T-helper 22 cell (primary cell): ENCODE results near the gene TMEM41A.
"Not testable (repeated sequence)": the region's sequence is repeated elsewhere in the genome, so short reads cannot be mapped to it uniquely, and the experiment has no call there.

ENCODE experiments used
- DNase-seq: peaks from one replicate; pipeline ENCODE4 v3.0.0-alpha.2; 2020; ENCODE audit warnings: low read depth

Gene TMEM41A

DNA sequence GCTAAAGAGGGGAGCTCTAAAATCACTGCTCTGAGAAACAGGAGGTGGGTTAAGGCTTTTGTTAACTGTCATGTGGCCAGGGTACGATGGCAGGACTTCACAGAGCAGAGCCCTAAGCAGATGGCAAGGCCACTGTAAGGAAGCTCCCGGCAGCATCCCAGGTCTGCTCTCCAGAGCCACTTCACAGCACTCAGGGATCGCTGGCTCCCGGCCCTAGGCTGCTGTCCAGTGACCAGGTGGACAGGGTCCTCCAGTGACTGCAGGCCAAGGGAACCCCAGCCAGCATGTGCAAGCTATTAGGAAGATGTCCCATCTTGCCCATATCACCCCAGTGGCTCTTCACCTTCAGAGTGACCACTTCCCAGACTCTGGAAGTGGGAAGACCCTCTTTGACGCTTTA lies 10.4 kb downstream of the TMEM41A start:
- DNase-seq = no peak

DNA sequence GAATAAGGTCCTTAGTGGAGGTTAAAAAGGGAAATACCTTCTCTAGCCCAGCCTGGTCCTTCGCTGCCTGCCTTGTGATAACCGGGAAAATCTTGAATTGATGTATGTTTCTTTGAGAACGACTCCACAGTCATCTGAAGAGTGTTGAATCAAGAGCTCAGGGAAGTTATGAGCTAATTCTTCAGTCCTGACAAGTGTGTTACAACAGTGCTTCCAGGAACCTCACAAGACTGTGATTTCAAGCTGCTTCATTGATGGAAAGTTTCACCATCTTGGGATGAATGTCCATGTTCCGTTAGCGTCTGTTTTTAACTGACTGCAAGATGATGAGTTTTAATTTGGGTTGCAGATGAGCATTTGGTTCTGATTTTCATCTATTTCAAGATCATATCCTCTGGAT lies 12.4 kb downstream of the TMEM41A start:
- DNase-seq = no peak

DNA sequence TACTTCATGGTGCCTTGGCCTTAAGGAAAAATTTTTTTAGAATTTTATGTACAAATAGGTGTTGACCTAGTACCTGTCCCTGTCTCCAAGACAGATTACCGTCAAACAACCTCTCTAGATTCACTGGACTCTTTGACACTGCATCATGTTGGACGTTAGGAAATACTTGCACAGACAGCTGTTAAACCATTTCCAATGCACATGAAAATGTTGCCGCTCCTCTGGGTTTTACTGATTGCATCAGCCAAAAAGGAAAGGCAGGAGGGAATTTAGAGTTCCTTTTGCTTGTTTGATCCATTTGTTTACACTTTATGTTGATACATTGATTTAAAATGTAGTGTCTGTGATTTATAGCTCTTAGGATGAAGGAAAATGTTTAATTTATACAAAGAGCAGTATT lies 14.5 kb downstream of the TMEM41A start:
- no peak for DNase-seq

DNA sequence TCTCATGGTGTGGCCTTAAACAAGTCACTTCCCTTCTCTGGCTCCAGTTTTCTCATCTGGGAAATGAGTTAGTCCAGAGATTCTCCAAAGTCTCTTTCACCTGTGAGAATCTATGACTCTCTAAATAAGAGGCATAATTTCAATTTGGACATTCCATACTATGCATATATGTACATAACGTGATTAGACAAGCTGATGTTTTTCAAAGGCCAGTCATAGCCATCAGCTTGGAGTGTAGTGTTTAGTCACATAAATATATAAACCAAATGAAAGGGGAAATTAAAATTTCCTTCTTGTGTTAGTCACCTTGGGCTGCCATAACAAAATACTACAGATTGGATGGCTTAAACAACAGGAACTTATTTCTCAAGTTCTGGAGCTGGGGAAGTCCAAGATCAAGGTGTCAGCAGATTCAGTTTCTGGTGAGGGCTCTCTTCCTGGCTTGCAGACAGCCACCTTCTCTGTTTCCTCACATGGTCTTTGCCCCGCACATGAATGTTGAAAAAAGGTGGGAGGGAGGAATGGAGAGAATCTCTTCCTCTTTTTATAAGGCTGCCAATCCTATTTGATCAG lies 19.4 kb downstream of the TMEM41A start:
- no peak for DNase-seq

DNA sequence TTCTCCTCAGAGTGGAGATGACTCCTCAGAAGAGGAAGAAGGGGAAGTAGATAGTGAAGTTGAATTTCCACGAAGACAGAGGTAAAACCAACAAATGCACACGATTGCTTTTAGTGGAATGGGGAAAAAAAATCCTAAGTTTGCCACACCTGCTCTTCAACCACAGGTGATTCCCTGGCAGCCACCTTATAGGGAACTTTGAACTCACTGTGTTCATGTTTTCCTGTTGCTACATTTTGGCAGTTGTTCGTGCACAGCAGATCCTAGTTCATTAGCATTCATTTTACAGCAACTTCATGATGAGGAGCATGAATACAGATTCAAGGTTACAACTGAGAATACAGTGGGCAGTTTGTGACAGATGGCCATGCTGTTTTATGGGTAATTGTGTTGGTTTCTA lies 21.5 kb downstream of the TMEM41A start:
- DNase-seq = no peak

DNA sequence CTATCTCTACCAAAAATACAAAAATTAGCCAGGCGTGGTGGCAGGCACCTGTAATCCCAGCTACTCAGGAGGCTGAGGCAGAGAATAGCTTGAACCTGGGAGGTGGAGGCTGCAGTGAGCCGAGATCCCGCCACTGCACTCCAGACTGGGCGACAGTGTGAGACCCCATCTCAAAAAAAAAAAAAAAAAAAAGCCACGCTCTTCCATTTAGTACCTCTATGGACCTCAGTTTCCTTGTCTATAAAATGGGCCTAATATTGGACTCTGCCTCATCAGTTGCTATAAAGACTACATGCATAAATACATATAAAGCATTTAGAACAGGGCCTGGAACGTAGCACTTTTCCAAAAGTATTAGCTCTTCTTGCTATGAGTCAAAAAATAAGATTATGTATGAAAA lies 23.9 kb downstream of the TMEM41A start:
- not testable (repeated sequence) for DNase-seq

DNA sequence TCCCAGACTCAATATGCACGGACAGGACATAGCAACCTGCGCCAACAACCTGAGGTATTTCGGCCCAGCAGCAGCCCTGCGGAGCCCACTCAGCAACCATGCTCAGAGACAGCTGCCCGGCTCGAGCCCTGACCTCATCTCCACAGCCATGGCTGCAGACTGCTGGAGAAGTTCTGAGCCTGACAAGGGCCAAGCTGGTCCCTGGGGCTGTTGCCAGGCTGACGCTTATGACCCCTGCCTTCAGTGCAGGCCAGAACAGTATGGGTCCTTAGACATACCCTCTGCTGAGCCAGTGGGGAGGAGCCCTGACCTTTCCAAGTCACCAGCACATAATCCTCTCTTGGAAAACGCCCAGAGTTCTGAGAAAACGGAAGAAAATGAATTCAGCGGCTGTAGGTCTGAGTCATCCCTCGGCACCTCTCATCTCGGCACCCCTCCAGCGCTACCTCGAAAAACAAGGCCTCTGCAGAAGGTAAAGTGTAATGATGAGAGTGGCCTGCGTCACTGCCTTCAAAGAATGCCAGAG lies 25.5 kb downstream of the TMEM41A start:
- DNase-seq = no peak

DNA sequence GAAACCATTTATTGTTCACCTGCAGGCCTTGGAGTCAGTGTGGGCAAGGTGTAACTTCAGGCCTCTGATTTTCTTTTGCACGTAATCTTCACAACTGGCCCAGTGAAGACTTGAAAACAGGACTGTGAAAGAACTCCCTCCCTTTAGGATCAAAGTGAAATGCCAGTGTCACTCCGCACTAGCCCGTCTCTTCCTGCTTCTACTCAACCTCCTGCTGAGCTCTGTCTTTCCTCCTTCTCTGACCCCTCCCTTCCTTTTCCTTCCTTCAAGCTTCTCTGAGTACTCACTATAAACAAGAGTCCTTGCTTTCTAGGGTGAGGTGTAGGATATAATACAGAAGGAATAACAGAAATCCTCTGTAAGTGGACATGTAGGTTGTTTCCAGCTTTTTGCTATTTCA lies 28.5 kb downstream of the TMEM41A start:
- no peak for DNase-seq

DNA sequence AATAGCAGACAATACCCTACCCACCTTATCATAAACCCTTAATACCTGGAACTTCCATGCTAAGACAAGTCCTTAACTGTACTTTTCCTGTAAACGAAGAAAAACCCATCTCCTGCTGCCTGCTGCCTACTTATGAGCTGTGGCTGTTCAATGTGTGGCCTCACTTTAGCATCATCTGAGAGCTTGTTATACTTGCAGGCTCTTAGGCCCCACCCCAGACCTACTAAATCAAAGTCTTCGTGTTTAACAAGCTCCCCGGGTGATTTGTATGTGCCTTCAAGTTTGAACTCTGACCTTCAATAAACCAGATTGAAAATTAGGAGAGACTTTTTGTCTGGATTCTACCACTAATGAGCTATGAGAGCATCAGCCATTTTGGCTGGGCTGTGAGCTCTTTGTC lies 29.3 kb downstream of the TMEM41A start:
- no peak for DNase-seq

DNA sequence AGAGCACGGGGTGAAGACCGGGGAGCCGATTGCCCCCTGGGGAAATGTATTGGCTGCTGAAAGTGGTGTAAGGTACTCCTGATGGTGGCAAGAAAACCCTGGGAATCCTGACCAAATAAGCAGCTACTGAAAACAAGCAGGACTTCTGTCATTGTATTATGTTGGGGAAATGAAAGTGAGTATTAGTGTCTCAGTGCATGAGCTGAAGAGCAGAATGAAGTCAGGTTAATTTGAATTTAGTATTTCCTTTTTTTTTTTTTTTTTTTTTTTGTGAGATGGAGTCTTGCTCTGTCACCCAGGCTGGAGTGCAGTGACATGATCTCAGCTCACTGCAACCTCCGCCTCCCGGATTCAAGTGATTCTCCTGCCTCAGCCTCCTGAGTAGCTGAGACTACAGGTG lies 32.7 kb downstream of the TMEM41A start:
- DNase-seq = not testable (repeated sequence)

DNA sequence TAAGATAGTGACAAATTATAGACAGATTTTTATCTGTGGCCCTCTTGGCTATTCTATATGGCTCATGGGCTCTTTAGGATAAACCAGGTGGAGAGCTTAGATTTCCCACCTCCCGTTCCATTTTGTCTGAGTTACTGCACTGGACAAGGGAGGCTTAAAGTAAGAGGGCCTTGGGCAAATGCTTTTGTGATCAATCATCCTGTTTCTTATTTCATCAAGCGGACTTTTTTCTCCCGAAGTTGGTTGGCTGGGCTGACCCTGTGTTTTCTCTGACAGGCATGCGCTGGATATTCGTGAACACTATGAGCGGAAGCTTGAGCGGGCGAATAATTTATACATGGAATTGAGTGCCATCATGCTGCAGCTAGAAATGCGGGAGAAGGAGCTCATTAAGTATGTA lies 33.4 kb downstream of the TMEM41A start:
- DNase-seq = no peak

DNA sequence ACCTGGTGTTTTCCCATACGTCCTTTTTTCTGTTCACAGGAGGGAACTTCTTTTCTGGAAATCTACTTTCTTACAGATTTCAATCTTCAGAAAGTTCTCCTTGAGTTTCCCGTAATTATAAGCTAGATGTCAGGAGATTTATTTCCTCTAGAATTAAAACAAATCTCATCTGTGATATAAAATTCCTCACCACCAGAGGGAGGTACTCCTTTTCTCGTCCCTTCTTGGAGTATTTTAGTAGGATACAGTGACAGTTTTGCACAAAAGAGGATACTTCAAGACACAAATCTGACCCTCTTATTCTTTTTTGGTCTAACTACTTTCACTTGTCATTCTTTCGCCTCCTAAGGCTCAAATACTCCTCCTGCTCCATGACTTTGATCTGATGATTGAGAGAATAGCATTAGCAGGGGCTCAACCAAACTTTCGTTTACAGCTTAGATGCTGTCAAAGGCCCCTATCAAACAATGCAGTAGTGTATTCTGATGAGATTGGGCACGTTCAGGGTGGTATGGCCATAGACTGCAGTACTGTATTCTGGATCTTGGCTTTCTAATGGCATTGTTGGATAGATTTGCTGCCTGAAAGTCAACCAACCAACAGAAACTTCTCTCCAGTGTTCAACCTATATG lies 38.0 kb downstream of the TMEM41A start:
- DNase-seq = no peak

DNA sequence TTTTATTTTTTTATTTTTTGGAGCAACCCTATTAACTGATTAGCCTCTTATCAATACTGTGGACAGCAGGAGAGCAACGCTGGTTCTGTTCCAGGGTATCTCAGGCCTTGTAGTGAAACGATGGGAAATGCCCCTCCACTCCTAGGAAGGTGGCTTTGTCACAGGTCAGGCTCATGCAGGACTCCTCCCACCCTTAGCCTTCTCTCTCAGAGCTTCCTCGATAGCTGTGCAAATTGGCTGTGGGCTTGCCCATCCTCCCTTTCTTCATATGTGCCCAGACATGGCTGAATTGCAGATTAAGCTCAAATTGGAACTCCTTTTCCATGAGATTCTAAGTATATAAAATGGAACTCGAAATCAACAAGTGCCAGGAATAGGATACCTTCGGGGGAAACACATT lies 38.5 kb downstream of the TMEM41A start:
- DNase-seq = no peak

DNA sequence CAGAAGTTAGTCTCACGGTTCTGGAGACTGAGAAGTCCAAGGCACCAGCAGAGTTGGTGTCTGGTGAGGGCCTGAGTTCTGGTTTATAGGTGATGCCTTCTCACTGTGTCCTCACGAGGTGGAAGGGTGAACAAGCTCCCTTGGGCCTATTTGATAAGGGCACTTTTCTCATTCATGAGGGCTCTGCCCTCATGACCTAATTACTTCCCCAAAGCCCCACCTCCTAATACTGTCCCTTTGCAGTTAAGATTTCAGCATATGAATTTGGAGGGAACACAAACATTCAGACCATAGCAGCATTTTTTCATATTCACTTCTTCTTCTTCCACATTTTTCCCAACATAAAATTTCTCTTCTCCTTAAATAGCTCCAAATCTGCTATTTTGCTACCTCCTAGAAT lies 41.5 kb downstream of the TMEM41A start:
- DNase-seq = no peak

DNA sequence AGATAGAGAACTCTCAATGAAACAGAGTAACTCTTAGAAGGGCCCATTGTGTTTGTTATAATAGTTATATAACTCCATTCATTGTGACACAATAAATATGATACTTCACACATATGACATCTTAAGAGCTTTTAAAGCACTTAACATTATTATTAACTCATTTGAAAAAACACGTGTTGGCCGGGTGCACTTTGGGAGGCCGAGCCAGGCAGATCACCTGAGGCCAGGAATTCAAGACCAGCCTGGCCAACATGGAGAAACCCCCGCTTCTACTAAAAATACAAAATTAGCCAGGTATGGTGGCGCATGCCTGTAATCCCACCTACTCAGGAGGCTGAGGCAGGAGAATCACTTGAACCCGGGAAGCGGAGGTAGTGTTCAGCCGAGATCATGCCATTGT lies 47.4 kb downstream of the TMEM41A start:
- not testable (repeated sequence) for DNase-seq

DNA sequence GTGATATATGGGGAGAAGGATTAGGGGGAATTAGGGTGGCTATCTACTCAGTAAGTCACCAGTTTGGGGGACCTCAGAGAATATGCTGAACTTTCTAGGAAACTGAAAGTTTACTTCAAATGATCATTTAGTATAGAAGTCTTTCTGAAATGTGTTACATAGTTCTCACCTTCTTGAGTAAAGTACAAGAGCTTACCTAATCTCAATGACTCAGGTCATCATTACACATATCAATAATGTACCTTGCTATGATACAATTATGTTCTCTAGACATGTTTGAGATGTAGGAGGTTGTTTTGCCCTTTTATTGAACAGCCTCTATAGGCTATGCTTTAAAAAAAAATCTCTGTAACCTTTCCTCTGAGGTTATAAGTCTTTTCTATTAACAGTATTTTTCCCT lies 50.7 kb downstream of the TMEM41A start:
- DNase-seq = no peak

DNA sequence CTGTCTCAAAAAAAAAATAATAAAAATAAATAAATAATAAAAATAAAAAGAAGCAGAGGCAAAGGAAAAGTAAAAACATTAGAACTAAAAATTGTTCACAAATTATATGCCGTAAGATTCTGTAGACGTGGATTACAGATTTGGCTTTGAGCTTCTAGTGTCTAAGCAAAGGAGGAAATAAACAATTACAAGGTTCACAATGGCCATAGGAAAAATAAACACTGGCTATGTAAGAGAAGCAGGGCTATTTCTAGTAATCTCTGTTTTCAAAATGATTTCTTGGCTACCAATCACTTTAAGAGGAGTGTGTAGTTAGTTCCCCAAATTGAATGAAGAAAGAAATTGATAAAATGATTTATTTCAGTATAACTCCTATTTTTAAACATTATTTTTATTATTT lies 54.5 kb downstream of the TMEM41A start:
- DNase-seq = no peak

DNA sequence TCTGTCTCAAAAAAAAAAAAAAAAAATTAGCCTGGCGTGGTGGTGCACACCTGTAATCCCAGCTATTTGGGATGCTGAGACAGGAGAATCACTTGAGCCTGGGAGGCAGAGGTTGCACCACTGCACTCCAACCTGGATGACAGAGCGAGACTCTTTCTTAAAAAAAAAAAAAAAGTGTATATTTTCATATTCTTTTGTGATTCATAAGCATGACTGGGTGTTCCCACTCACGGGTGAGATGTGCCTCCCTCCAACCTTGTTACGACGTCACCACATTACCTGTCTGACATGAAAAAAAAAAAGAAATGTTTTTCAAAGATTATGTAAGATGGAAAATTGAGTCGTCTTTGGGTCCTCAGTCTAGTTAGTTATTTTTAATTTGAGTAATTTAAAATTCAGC lies 56.8 kb downstream of the TMEM41A start:
- no peak for DNase-seq

DNA sequence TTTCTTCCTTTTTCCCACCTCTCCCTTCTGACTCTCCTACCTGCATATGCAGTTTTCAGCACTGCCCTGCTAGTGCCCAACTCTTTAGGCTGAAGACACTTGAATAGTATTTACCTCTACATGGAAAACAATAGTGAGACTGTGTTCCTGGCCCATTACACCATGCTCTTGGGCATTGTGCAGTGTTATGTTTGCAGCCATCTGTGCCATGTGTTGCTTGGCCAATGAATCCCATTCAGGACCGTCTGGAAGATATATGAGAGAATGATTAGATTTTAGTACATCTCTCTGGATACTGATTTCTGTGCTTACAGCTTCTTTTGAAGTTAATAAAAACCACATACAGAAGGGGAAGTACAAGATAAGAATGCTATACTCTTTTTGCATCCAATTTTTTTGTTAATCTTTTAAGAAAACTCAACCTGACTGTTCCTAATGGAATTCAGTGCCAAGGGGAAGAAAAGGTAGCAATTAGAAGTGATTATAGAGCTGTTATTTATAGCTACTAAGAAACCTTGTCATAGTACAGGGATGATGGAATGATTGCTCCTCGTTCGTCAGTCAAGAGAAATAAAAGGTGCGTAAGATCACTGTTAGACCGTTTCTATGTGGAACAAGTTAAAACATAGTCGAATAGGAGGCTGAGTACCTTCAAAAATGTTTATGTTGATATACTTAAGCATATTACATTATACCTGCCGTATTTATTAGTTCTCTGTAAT lies 58.9 kb downstream of the TMEM41A start:
- no peak for DNase-seq
